Measurements from ENCODE around the gene LCN2. TPM values are rescaled to one million over a fixed set of nuclear protein-coding genes. Genes with fewer than 3 reads are reported as not detected.

LCN2 gene
- total and polyA plus RNA-seq, 7 experiments from 2014 or later, result not detected

GRCh38 chr9:128190516-128191405 lies 41.5 kb downstream of the LCN2 start:
- CTCF ChIA-PET, result interaction anchor here (1.0 to 1.2 kb wide), 2 partner anchors 10 to 19 kb away, joined by 3 to 4 read pairs; no protein-coding TSS in a partner anchor
- ATAC-seq (peak; percentile 60), DNase-seq (no peak)
- Histone ChIP-seq H3K27ac (ENCODE audit: low read depth, low read length) (peak overlapping the region; percentile 89), H3K4me1 (ENCODE audit: control insufficient read depth in 2 of 2, insufficient read depth in 2 of 2, low read length in 2 of 2) (peaks cover 12 to 16% of the 10 kb centered on the region in 2 donors), H3K27me3 (ENCODE audit: control insufficient read depth in 2 of 2, insufficient read depth in 2 of 2, low read length in 2 of 2) (no peaks in the 10 kb centered on the region), H3K9me3 (ENCODE audit: control insufficient read depth in 2 of 3, low read length in 3 of 3) (no peaks in the 10 kb centered on the region), H3K36me3 (ENCODE audit: control insufficient read depth in 2 of 3, insufficient read depth in 3 of 3, low read length in 3 of 3) (peaks cover 0 to 36% (median 0%) of the 10 kb centered on the region in 3 experiments), H3K4me3 (ENCODE audit: low read length) (peak overlapping the region; percentile 76)
- POLR2A ChIA-PET, result interaction anchor here (0.5 to 2.1 kb wide), 9 partner anchors 8 to 740 kb away, joined by 3 to 9 read pairs (median 4); partner anchors contain the start of genes BBLN, GOLGA2, LRSAM1 and RPL12
- H3K27me3 Mint-ChIP-seq, result peaks cover 0 to 13% (median 0%) of the 10 kb centered on the region in 5 donors
- peaks cover 0 to 2% (median 0%) of the 10 kb centered on the region in 11 donors for H3K9me3 Mint-ChIP-seq
- peaks cover 13 to 39% (median 33%) of the 10 kb centered on the region in 7 donors for H3K4me1 Mint-ChIP-seq
- peak overlapping the region; percentile 84 to 93 (median 90) for H3K27ac Mint-ChIP-seq
- peaks cover 0 to 20% (median 18%) of the 10 kb centered on the region in 5 donors for H3K36me3 Mint-ChIP-seq
- intact Hi-C loops (cut with micrococcal nuclease), result loop anchor here (1.0 to 5.0 kb wide), 9 partner anchors 13 to 151 kb away; partner anchors contain the start of genes BBLN (in 2 of the 2), COQ4 (in 2 of the 2), DNM1 (in 2 of the 2) and TRUB2 (in 2 of the 2)
- peak overlapping the region; percentile 92 to 99 (median 96) for H3K4me3 Mint-ChIP-seq

DNA sequence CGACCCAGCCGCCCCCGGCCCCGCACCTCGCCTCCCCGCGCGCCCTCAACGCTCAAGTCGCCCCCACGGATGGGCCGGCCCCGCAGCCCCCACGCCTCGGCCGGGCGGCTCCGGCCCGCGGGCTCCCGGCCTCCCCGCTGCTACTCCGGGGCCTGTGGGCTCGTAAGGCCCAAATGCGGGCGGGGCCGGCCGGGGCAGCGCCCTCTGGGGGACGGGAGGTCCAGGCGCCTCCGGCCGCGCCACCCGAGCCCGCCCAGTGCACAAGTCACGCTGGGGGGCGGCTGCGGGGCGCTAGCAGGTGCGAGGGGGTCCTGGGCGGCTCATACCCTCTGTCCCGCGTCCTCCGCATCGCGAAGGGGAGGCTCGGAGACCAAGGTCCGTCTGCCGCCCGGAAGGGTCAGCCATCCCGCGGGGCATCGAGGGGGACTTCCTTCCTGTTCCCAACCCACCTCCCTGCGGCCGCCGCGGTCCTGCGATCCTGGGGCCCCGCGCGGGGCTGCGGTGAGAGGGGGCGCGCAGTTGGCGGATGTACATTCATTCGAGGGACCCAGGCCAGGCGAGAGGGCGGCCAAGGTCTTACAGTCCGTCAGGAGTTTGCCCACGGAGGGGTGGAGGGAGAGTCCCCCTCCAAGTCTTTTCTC lies 42.3 kb downstream of the LCN2 start, which contains the start of gene CIZ1:
Gene CIZ1, minus strand, starts transcription at position 167 of the 641 bp plus-strand sequence. CDS start 715 bp downstream, outside the sequence.
- Mint-ChIP-seq H3K4me3 (peak within 1 kb of the TSS; percentile 92 to 99 (median 96)), H3K27ac (peak within 1 kb of the TSS; percentile 84 to 93 (median 90)), H3K36me3 (peaks cover 0 to 17% (median 14%) of the 10 kb centered on the region in 5 donors), H3K9me3 (no peaks in the 10 kb centered on the region), H3K4me1 (peaks cover 13 to 39% (median 31%) of the 10 kb centered on the region in 7 donors), H3K27me3 (peaks cover 0 to 13% (median 0%) of the 10 kb centered on the region in 5 donors)
- H3K27me3 ChIP-seq (ENCODE audit: control insufficient read depth in 2 of 2, insufficient read depth in 2 of 2, low read length in 2 of 2), result no peaks in the 10 kb centered on the region
- no peaks in the 10 kb centered on the region for H3K9me3 ChIP-seq (ENCODE audit: control insufficient read depth in 2 of 3, low read length in 3 of 3)
- H3K36me3 ChIP-seq (ENCODE audit: control insufficient read depth in 2 of 3, insufficient read depth in 3 of 3, low read length in 3 of 3), result peaks cover 0 to 28% (median 0%) of the 10 kb centered on the region in 3 experiments
- intact Hi-C loops (cut with micrococcal nuclease), result loop anchor here (1.0 to 5.0 kb wide), 10 partner anchors 12 to 179 kb away; partner anchors contain the start of genes BBLN (in 2 of the 2), COQ4 (in 2 of the 2), DNM1 (in 2 of the 2) and TRUB2 (in 2 of the 2)
- H3K4me1 ChIP-seq (ENCODE audit: control insufficient read depth in 2 of 2, insufficient read depth in 2 of 2, low read length in 2 of 2), result peaks cover 12 to 16% of the 10 kb centered on the region in 2 donors
- peak; percentile 95 for ATAC-seq
- ChIA-PET CTCF (interaction anchor here (0.6 to 1.3 kb wide), 4 partner anchors 9 to 63 kb away, joined by 3 to 4 read pairs (median 3); no protein-coding TSS in a partner anchor), POLR2A (interaction anchor here (0.5 to 2.1 kb wide), 6 partner anchors 11 to 212 kb away, joined by 3 to 9 read pairs (median 4); partner anchors contain the start of genes BBLN, GOLGA2 and SWI5)
- DNase-seq, result peak; percentile 51 to 86 (median 69)
- peak within 1 kb of the TSS; percentile 76 for H3K4me3 ChIP-seq (ENCODE audit: low read length)
- H3K27ac ChIP-seq (ENCODE audit: low read depth, low read length), result peak within 1 kb of the TSS; percentile 89

GRCh38 chr9:128192601-128193371 lies 43.5 kb downstream of the LCN2 start:
- POLR2A ChIA-PET, result interaction anchor here (0.5 kb wide), 1 partner anchor 12 kb away, joined by 3 read pairs; no protein-coding TSS in a partner anchor
- Mint-ChIP-seq H3K27ac (peak overlapping the region in 7 of 9 donors; percentile 11 to 80 (median 48)), H3K4me3 (peak overlapping the region; percentile 60 to 98 (median 72)), H3K27me3 (peaks cover 0 to 15% (median 0%) of the 10 kb centered on the region in 5 donors), H3K4me1 (peaks cover 10 to 35% (median 23%) of the 10 kb centered on the region in 7 donors), H3K9me3 (no peaks in the 10 kb centered on the region), H3K36me3 (peaks cover 0 to 13% (median 8%) of the 10 kb centered on the region in 5 donors)
- DNase-seq, result peak in 7 of 9 donors; percentile 35 to 62 (median 53)
- peaks cover 12 to 16% of the 10 kb centered on the region in 2 donors for H3K4me1 ChIP-seq (ENCODE audit: control insufficient read depth in 2 of 2, insufficient read depth in 2 of 2, low read length in 2 of 2)
- H3K27me3 ChIP-seq (ENCODE audit: control insufficient read depth in 2 of 2, insufficient read depth in 2 of 2, low read length in 2 of 2), result no peaks in the 10 kb centered on the region
- peaks cover 0 to 22% (median 0%) of the 10 kb centered on the region in 3 experiments for H3K36me3 ChIP-seq (ENCODE audit: control insufficient read depth in 2 of 3, insufficient read depth in 3 of 3, low read length in 3 of 3)
- CTCF ChIA-PET, result interaction anchor here (1.2 to 1.3 kb wide), 2 partner anchors 9 to 149 kb away, joined by 3 read pairs; no protein-coding TSS in a partner anchor
- no peak overlapping the region for H3K27ac ChIP-seq (ENCODE audit: low read depth, low read length)
- H3K9me3 ChIP-seq (ENCODE audit: control insufficient read depth in 2 of 3, low read length in 3 of 3), result no peaks in the 10 kb centered on the region
- H3K4me3 ChIP-seq (ENCODE audit: low read length), result no peak overlapping the region
- intact Hi-C loops (cut with micrococcal nuclease), result loop anchor here (2.0 to 5.0 kb wide), 3 partner anchors 85 to 178 kb away; partner anchors contain the start of genes COQ4 (in 2 of the 2), TRUB2 (in 2 of the 2), GOLGA2 (in 1 of the 2) and SWI5 (in 1 of the 2)
- ATAC-seq, result peak; percentile 74

DNA sequence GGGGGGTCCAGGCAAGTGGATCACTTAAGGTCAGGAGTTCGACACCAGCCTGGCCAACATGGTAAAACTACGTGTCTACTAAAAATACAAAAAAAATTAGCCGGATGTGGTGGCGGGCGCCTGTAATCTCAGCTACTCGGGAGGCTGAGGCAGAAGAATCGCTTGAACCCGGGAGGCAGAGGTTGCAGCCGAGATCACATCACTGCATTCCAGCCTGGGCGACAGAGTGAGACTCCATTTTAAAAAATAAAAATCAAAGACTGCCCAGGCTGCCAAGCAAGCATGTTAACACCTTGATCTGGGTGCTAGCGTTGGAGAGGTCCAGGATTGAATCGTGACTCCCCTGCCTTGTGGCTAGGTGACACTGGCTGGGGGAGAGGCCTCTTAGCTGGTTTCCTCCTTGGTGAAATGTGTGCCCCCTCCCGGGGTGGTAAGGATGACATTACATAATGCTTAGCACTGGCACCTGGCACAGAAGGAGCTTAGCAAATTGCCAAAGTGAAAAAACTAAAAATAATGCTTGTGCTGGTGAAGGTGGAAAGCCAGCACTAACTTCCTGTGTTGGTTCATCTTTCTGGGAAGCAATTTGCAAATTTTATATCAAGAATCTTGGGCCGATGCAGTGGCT lies 44.3 kb downstream of the LCN2 start:
- Mint-ChIP-seq H3K4me1 (peaks cover 6 to 31% (median 17%) of the 10 kb centered on the region in 7 donors), H3K4me3 (peak overlapping the region in 6 of 10 donors; percentile 69 to 98 (median 78))

More for the DNA sequence above, 44.3 kb downstream of the LCN2 start:
- Histone ChIP-seq H3K36me3 (ENCODE audit: control insufficient read depth in 2 of 3, insufficient read depth in 3 of 3, low read length in 3 of 3) (peaks cover 0 to 16% (median 0%) of the 10 kb centered on the region in 3 experiments), H3K4me1 (ENCODE audit: control insufficient read depth in 2 of 2, insufficient read depth in 2 of 2, low read length in 2 of 2) (peaks cover 12 to 16% of the 10 kb centered on the region in 2 donors), H3K4me3 (ENCODE audit: low read length) (no peak overlapping the region), H3K27me3 (ENCODE audit: control insufficient read depth in 2 of 2, insufficient read depth in 2 of 2, low read length in 2 of 2) (no peaks in the 10 kb centered on the region), H3K9me3 (ENCODE audit: control insufficient read depth in 2 of 3, low read length in 3 of 3) (no peaks in the 10 kb centered on the region), H3K27ac (ENCODE audit: low read depth, low read length) (no peak overlapping the region)
- intact Hi-C loops (cut with micrococcal nuclease), result loop anchor here (2.0 to 5.0 kb wide), 3 partner anchors 84 to 177 kb away; partner anchors contain the start of genes COQ4 (in 2 of the 2), TRUB2 (in 2 of the 2), GOLGA2 (in 1 of the 2) and SWI5 (in 1 of the 2)
- peaks cover 0 to 9% (median 4%) of the 10 kb centered on the region in 5 donors for H3K36me3 Mint-ChIP-seq
- ATAC-seq (no peak), DNase-seq (no peak)
- peak overlapping the region in 1 of 9 donors; percentile 80 for H3K27ac Mint-ChIP-seq
- H3K9me3 Mint-ChIP-seq, result no peaks in the 10 kb centered on the region
- POLR2A ChIA-PET, result interaction anchor here (0.5 to 0.6 kb wide), 2 partner anchors 9 to 12 kb away, joined by 3 read pairs; no protein-coding TSS in a partner anchor
- CTCF ChIA-PET, result interaction anchor here (1.2 kb wide), 1 partner anchor 148 kb away, joined by 3 read pairs; no protein-coding TSS in a partner anchor
- peaks cover 0 to 15% (median 0%) of the 10 kb centered on the region in 5 donors for H3K27me3 Mint-ChIP-seq

Data from naive thymus-derived CD4-positive, alpha-beta T cell (primary cell).